Activated naive CD4-positive, alpha-beta T cell treated with anti-CD3 and anti-CD28 coated beads, Interleukin-2, amount 50 U/mL, for 16 hours (primary cell): ENCODE results near the gene GNS.
"Not testable (repeated sequence)": the region's sequence is repeated elsewhere in the genome, so short reads cannot be mapped to it uniquely, and the experiment has no call there.

ENCODE experiments used
- DNase-seq: peaks from one replicate; pipeline ENCODE4 v3.0.0-alpha.2; 2020

GNS gene

DNA sequence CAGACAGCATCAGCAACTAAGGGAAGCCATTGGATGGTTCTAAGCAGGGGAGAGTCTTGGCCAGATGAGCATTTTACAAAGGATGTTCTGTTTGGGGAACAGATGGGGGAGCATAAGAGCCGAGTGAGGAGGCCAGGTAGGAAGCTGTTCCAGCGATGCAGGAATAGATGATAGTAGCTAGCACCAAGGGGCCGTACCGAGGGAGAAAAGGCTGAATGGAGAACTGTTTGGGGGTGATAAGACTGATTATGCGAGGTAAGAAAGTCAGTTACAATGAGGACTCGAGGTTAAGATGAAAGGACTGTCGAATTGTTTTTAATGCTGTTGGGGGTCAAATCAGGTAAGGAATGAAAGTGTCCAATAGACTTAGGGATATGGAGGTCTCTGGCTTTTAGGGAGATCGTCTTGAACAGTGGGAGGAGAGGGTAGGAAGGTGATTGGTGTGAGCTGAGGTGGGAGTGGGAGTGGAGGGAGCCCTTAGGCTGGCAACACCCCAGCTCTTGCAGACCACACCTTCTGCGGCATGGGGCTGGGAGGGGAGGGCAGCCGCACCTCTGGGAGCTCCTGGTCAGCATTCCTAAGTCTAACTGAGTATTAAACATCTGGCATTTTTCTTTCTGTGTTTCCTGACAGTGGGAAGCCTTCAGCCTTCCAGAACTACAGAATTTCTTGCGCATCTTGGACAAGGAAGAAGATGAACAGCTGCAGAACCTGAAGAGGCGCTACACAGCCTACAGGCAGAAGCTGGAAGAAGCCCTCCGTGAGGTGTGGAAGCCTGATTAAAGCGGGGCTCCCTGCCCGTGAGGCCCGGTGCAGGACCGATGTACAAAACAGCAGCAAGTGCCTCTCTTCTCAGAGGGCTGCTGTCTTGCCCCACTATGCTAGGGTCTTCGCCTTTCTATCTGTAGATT, 64.8 kb downstream of the GNS start:
- no peak for DNase-seq

GRCh38 chr12:64691795-64692583, 67.2 kb downstream of the GNS start:
- DNase-seq, result no peak

GRCh38 chr12:64691227-64691794, 67.9 kb downstream of the GNS start:
- DNase-seq, result no peak

DNA sequence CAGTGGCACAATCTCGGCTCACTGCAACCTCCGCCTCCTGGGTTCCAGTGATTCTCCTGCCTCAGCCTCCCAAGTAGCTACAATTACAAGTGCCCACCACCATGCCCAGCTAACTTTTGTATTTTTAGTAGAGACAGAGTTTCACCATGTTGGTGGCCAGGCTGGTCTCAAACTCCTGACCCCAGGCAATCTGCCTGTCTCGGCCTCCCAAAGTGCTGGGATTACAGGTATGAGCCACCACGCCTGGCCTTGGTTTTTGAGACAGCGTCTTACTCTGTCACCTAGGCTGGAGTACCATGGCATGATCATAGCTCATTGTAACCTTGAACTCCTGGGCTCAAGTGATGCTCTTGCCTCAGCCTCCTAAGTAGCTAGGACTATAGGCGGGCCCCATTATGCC, 69.0 kb downstream of the GNS start:
- DNase-seq, result not testable (repeated sequence)

DNA sequence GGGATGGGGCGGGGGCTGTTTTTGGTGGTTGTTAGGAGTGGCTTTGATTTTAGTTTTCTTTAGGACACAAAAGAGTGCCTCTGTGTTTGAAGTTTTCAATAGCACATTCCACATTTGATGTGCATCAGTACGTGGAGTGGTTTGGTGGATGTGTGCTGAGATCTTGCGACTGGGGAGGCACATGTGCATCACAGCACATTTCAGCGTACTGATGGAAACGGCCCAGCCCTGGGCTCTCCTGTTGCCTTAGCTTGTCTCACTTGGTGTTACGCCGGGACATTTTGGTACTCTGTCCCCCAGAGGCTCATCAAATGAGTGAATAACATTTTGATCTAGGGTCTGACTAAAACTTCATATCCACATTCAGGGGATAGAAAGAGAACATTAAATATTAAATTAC, 70.5 kb downstream of the GNS start:
- no peak for DNase-seq

DNA sequence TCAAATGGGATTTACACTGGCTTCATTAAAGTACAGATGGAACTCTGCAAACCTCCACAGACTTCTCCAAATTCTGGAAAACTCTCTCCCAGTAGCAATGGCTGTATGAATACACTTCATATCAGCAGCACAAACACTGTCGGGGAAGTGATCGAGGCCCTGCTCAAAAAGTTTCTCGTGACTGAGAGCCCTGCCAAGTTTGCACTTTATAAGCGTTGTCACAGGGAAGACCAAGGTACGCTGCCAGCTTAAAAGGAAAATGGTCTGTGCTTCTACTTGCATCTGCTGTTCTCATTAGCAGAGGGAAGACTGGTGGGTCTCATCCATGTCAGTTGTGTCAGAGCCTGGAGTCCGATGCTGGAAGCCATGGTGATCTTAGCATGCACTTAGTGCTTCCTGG, 71.0 kb downstream of the GNS start:
- no peak for DNase-seq

DNA sequence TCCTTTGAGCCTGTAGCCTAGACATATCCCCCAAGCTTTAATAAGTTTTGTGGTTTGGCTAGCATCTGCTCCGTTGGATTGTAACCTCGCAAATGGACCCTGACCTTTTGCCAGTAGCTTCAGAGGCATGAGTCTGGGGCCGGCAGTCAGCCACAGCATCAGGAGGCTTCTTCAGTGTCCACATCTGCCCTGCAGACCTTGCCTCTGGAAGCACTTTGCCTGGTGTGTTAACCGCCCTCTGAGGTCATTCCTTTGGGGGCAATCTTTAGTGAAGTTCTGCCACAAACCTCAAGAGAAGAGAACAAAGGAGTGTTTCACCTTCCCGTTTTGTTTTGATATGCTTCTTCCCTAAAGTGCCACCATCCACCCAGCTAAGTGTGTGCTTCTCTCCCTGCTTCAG, 71.4 kb downstream of the GNS start:
- DNase-seq, result no peak

GRCh38 chr12:64685605-64686004, 73.6 kb downstream of the GNS start:
- DNase-seq, result no peak

- DNase-seq, result peak; percentile 36
Measured at GRCh38 chr12:64685050-64685449, 74.2 kb downstream of the GNS start.

DNA sequence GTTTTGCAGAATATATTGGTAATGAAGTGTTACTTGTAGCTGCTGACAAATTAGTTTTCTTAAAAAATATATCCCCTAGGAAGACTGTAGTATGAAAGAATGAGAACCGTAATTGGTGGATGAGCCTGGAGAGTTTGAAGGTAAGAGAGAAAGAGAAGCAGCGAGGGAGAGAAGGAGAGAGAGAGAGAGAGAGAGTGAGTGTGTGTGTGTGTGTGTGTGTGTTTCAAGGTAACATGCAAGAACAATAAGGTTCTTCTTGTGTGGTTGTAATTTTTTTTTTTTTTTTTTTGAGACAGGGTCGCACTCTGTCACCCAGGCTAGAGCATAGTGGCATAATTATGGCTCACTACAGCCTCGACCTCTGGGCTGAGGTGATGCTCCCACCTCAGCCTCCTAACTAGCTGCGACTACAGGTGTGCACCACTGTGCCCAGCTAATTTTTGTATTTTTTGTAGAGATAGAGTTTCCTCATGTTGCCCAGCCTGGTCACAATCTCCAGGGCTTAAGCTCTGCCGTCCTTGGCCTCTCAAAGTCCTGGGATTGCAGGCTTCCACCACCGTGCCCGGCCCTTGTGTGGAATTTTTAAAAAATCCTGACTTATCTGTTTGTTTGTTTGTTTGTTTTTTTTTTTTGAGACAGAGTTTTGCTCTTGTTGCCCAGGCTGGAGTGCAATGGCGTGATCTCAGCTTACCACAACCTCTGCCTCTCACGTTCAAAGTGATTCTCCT, 75.2 kb downstream of the GNS start:
- no peak for DNase-seq

GRCh38 chr12:64682572-64683277, 76.5 kb downstream of the GNS start:
- no peak for DNase-seq

DNA sequence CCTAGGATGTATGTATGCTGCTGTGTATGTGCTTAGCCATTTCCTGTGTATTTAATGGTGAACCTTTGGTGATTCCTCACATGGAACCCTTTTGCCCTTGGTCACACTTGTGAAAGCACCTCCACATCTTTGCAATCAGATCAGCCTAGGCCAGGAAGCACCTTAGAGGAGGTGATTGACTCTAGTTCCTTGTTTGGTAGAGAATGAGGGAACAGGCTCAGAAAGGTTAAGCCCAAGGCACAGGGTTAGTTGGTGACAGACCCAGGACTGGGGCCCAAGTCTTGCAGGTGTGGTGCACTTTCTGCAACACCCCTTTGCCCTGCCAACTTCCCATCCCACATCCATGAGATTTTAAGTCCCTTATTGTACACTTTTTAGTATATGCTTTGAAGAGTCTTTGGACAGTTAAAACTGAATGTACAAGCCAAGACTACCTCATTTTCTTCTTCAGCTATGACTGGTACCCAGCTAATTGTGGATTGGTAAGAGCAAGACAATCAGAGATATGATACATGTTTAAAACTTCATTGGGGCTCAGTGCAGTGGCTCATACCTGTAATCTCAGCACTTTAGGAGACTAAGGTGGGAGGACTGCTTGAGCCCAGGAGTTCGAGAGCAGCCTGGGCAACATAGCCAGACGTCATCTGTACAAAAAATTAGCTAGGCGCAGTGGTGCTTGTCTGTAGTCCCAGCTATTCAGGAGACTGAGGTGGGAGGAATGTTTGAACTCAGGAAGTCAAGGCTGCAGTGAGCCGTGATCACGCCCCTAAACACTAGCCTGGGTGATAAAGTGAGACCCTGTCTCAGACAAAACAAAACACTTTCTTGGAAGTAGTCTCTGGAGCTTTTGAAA, 77.8 kb downstream of the GNS start:
- no peak for DNase-seq

- DNase-seq, result no peak
Measured at GRCh38 chr12:64680235-64680634, 79.0 kb downstream of the GNS start.

DNA sequence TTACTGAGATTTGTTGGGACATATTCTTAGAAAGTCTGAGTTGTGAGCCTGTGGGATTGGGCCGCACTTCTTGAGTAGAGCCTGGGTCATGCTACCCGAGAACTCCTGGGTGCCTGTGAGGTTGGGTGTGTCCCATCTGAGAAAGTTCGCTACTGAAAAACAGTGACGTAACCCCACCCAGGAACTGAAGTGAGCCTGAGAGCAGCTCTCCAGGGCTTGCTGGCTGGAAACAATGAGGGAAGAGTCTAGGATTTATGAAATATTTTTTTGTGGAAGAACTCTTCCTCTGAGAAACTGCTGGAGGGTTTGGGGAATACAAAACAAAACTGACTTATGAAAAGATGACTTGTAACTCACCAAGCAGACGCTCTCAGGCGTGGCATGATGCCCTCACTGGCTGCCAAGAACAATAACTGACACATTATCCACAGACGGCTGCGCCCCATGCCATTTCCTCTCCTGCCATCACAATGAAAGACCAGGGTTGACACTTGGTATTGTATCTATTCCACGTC, 79.7 kb downstream of the GNS start:
- DNase-seq, result peak; percentile 48

DNA sequence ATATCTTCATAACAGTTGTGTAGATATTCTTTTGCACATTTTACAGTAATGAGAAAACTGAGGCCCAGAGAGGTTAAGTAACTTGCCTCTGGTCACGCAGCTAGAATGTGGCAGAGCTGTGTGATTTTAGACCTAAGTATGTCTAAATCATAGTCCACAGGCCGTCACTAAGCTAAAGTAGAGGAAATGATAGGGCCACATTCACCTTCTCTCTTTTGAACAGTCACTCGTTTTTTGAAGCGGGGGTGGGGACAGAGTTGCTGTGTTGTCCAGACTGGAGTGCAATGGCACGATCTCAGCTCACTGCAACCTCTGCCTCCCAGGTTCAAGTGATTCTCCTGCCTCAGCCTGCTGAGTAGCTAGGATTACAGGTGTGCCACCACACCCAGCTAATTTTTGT, 80.4 kb downstream of the GNS start:
- DNase-seq, result no peak

- DNase-seq, result no peak
Measured at GRCh38 chr12:64678248-64678647, 81.0 kb downstream of the GNS start.

- no peak for DNase-seq
Measured at GRCh38 chr12:64675795-64676194, 83.4 kb downstream of the GNS start.

GRCh38 chr12:64674367-64674922, 84.8 kb downstream of the GNS start:
- DNase-seq, result no peak

GRCh38 chr12:64673490-64674169, 85.6 kb downstream of the GNS start:
- DNase-seq, result no peak

- DNase-seq, result no peak
Measured at GRCh38 chr12:64672925-64673409, 86.2 kb downstream of the GNS start.
